ENCODE results near the gene LHX1.

GRCh38 chr17:36948717-36949460 lies 11.6 kb downstream of the LHX1 start, which contains the start of gene AATF:
- no peak for TF ChIP-seq EZH2 (IDR thresholded peaks at IDR 0.05; ENCODE audit: borderline replicate concordance, low read depth, low read length, severe bottlenecking)
- peak; percentile 6 for TF ChIP-seq CTCF (IDR thresholded peaks at IDR 0.05; ENCODE audit: borderline replicate concordance, extremely low read depth, low read length, poor library complexity, severe bottlenecking)

All from DND-41 (cell line).